ENCODE results near the gene SPANXN3.

The SPANXN3 gene

DNA sequence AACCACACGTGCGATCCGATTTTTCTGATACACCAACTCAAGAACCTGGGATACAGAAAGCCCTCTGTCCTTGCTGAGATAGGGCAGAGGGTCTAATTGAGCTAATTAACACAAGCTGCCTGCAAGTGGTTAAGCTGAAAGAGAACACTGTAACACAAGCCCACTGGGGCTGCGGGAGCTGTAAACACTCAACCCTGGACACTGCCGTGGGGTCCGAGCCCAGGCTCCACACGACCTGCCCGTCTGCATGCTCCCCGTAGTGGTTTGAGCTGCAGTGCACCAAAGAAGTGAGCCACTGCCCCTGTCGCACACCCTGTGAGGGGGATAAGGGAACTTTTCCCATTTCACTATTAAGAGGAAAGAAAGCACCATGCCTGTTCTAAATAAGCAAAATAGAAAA, 54.6 kb downstream of the SPANXN3 start:
- no peak for TF ChIP-seq CTCF (IDR thresholded peaks at IDR 0.05; ENCODE audit: extremely low read depth, missing control alignments)
- no peak for DNase-seq (ENCODE audit: low spot score)

GRCh38 chrX:143461606-143462005, 55.7 kb downstream of the SPANXN3 start:
- no peak for DNase-seq (ENCODE audit: low spot score)
- TF ChIP-seq CTCF (IDR thresholded peaks at IDR 0.05; ENCODE audit: extremely low read depth, missing control alignments): no peak

Measured in GM20000 (cell line).